Mesendoderm (in vitro differentiated cells): ENCODE results near the gene ELF2. TPM values are rescaled to one million over a fixed set of nuclear protein-coding genes. Genes with fewer than 3 reads are reported as not detected.
"Not testable (repeated sequence)": the region's sequence is repeated elsewhere in the genome, so short reads cannot be mapped to it uniquely, and the experiment has no call there.

ENCODE experiments used
- DNase-seq: peaks from one replicate; pipeline ENCODE4 v3.0.0; 2013
- H2AK5ac ChIP-seq: 2 replicates; pipeline ENCODE4 v1.6.1; 2013; ENCODE audit warnings: low read length, inconsistent platforms
- H2BK120ac ChIP-seq: 2 replicates; pipeline ENCODE4 v1.6.1; 2013; ENCODE audit warnings: low read depth, mild to moderate bottlenecking, low read length, moderate library complexity, mixed read lengths
- H2BK15ac ChIP-seq: replicated peaks from 2 replicates; pipeline ENCODE4 v1.6.1; 2013; ENCODE audit warnings: low read depth, mild to moderate bottlenecking, moderate library complexity
- H2BK5ac ChIP-seq: 2 replicates; pipeline ENCODE4 v1.6.1; 2013; ENCODE audit warnings: low read length, inconsistent platforms
- H3K18ac ChIP-seq: 2 replicates; pipeline ENCODE4 v1.6.1; 2013; ENCODE audit warnings: mild to moderate bottlenecking, low read length, mixed read lengths
- H3K23ac ChIP-seq: one replicate; pipeline ENCODE4 v1.6.1; 2013; ENCODE audit warnings: low read length
- H3K27ac ChIP-seq: 2 replicates; pipeline ENCODE4 v1.5.1; 2013; ENCODE audit warnings: low read depth, mild to moderate bottlenecking, inconsistent platforms, low read length, moderate library complexity
- H3K27me3 ChIP-seq: 2 replicates; pipeline ENCODE4 v1.6.1; 2013; ENCODE audit warnings: low read length, control low read depth, mild to moderate bottlenecking, inconsistent platforms; ENCODE audit not compliant: insufficient read depth, poor library complexity
- H3K36me3 ChIP-seq: 2 replicates; pipeline ENCODE4 v1.6.1; 2013; ENCODE audit warnings: low read length, inconsistent platforms; ENCODE audit not compliant: control insufficient read depth, insufficient read depth
- H3K4ac ChIP-seq: one replicate; pipeline ENCODE4 v1.6.1; 2013; ENCODE audit warnings: low read depth, mild to moderate bottlenecking, low read length, moderate library complexity
- H3K4me1 ChIP-seq: 2 replicates; pipeline ENCODE4 v1.6.1; 2013; ENCODE audit warnings: low read depth, low read length, inconsistent platforms; ENCODE audit not compliant: control insufficient read depth
- H3K4me2 ChIP-seq: 2 replicates; pipeline ENCODE4 v1.6.1; 2013; ENCODE audit warnings: low read length
- H3K4me3 ChIP-seq: 2 replicates; pipeline ENCODE4 v1.5.1; 2013; ENCODE audit warnings: mild to moderate bottlenecking, low read length
- H3K56ac ChIP-seq: one replicate; pipeline ENCODE4 v1.6.1; 2013; ENCODE audit warnings: low read length
- H3K79me1 ChIP-seq: 2 replicates; pipeline ENCODE4 v1.6.1; 2013; ENCODE audit warnings: low read length, inconsistent platforms
- H3K79me2 ChIP-seq: 2 replicates; pipeline ENCODE4 v1.6.1; 2013; ENCODE audit warnings: mild to moderate bottlenecking, low read length; ENCODE audit not compliant: control insufficient read depth, insufficient read depth
- H3K9ac ChIP-seq: 2 replicates; pipeline ENCODE4 v1.6.1; 2013; ENCODE audit warnings: low read length, inconsistent platforms
- H4K5ac ChIP-seq: one replicate; pipeline ENCODE4 v1.6.1; 2013; ENCODE audit warnings: low read length
- H4K8ac ChIP-seq: one replicate; pipeline ENCODE4 v1.6.1; 2013; ENCODE audit warnings: low read depth, mild to moderate bottlenecking, control low read depth, low read length, moderate library complexity
- WGBS: extraction: QIAGEN DNeasy Blood & Tissue Kit; methylation state at CpG from one replicate; pipeline ENCODE4 v1.1.7; 2013; ENCODE audit warnings: low lambda C conversion rate, missing lambda C conversion rate; ENCODE audit not compliant: insufficient coverage; ENCODE audit errors: extremely low coverage; 5-methylcytosine and 5-hydroxymethylcytosine counted together
- small RNA-seq: library from polyadenylated mRNA; stranded (forward); fragments of <200 nt; extraction: miRNeasy Mini kit (QIAGEN cat#:217004); gene quantifications from one replicate; pipeline ENCODE3, GENCODE V24; 2013; ENCODE audit not compliant: insufficient read depth

The ELF2 gene

GRCh38 chr4:139008278-139008677 is 168.7 kb downstream of the ELF2 start:
- DNase-seq = not testable (repeated sequence)

DNA sequence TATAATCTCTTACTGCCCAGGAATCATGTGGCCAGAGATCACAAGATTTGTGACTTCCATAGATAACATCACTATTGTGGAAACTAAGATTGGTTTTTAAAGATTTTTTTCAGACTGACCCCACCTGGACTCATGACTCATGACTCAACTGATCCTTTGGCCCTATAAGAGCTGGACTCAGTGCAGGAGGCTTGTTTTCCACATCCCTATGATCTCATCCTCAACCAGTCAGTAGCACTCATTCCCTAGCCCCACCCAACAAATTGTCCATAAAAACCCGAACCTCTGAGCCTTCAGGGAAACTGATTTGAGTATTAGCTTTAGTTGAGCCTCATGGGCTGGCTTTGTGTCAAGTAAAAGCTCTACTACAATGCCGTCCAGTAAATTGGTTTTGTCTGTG is 169.4 kb downstream of the ELF2 start:
- Histone ChIP-seq H3K36me3 (no peaks in the 10 kb centered on the region), H2AK5ac (no peak overlapping the region), H3K4ac (no peak overlapping the region), H2BK120ac (no peak overlapping the region), H3K18ac (no peak overlapping the region), H3K9ac (no peak overlapping the region), H3K4me3 (no peak overlapping the region), H2BK15ac (no peak overlapping the region), H3K27me3 (no peaks in the 10 kb centered on the region), H4K5ac (no peak overlapping the region), H3K4me2 (no peak overlapping the region), H3K79me1 (no peaks in the 10 kb centered on the region), H3K27ac (no peak overlapping the region), H3K56ac (no peak overlapping the region), H3K79me2 (no peaks in the 10 kb centered on the region), H3K23ac (no peak overlapping the region), H4K8ac (no peak overlapping the region), H2BK5ac (no peak overlapping the region), H3K4me1 (no peaks in the 10 kb centered on the region)
- no CpG with 5 or more reads among the region's 2 CpGs for WGBS
- DNase-seq = no peak

More at GRCh38 chr4:139008278-139008677, 168.7 kb downstream of the ELF2 start:
- not testable (repeated sequence) for H3K4ac ChIP-seq, H3K9ac ChIP-seq, H3K27me3 ChIP-seq, H3K79me1 ChIP-seq, H2BK120ac ChIP-seq, H3K79me2 ChIP-seq, H3K36me3 ChIP-seq, H3K4me1 ChIP-seq, H3K18ac ChIP-seq, H3K27ac ChIP-seq, H2AK5ac ChIP-seq, H3K23ac ChIP-seq, H3K4me3 ChIP-seq, H3K56ac ChIP-seq, H2BK5ac ChIP-seq, H3K4me2 ChIP-seq, H2BK15ac ChIP-seq, H4K8ac ChIP-seq, H4K5ac ChIP-seq
- WGBS = no CpG with 5 or more reads among the region's 7 CpGs

Small RNA genes within 50 kb of the gene (small RNA-seq; reads per million reads assigned to genes)
- gene RF00017 (not detected), gene RF00019 (not detected), gene RN7SL382P (not detected), gene RNU6-531P (not detected)
